Adrenal gland (tissue), 5 donors: ENCODE data around the gene CFAP97D2.

ENCODE experiments used
- CTCF ChIP-seq, 6 experiments: fragments of 450-650 bp in 4 of 6; fragments of 200-600 bp in 2 of 6; sonication (generic) in 1 of 6; IDR thresholded peaks; 1 replicate in 5 of 6; 2 replicates in 1 of 6; pipeline versions ENCODE4 v1.5.1 to v1.8.0; 2016 to 2021; ENCODE audit warnings: antibody characterized with exemption in 6 of 6, mild to moderate bottlenecking in 2 of 6, moderate library complexity in 1 of 6
- POLR2A ChIP-seq, 2 donors: fragments of 450-650 bp; IDR thresholded peaks; one replicate each; pipeline ENCODE4 v1.6.1; 2017; ENCODE audit warnings: antibody characterized with exemption in 2 of 2, mild to moderate bottlenecking in 2 of 2, moderate library complexity in 1 of 2
- donor health status: DM: no; HTN: no; CAD: no.

- TF ChIP-seq CTCF (IDR thresholded peaks at IDR 0.05) (no peak), POLR2A (IDR thresholded peaks at IDR 0.05) (no peak)
These were observed 42.5 kb upstream of the CFAP97D2 start for GRCh38 chr13:114136576-114136975.
